B cell (primary cell): Measurements from ENCODE around the gene ZNF22. TPM values are rescaled to one million over a fixed set of nuclear protein-coding genes. Genes with fewer than 3 reads are reported as not detected.

Experiments
- ATAC-seq: fragments of 200-7000 bp; cut with Tn5 transposase; one replicate; pipeline ENCODE4 v1.10.0; 2021; ENCODE audit warnings: low read depth, mild to moderate bottlenecking, moderate number of reproducible peaks, moderate library complexity
- CTCF ChIA-PET: fragments of 350-600 bp; sonication (Branson Sonifier 250); formaldehyde crosslinking; loops from one replicate; lab custom pipeline; 2021; ENCODE audit warnings: antibody characterized with exemption, inconsistent platforms; lab: Charles Lee
- POLR2A ChIA-PET: fragments of 350-600 bp; sonication (Branson Sonifier 250); formaldehyde crosslinking; loops from one replicate; lab custom pipeline; 2021; ENCODE audit warnings: antibody characterized with exemption; lab: Charles Lee
- DNase-seq: peaks from one replicate; pipeline ENCODE4 v3.0.0; 2013
- H2AFZ ChIP-seq: 2 replicates; pipeline ENCODE4 v1.6.1; 2012; ENCODE audit warnings: mild to moderate bottlenecking, low read depth, low read length; ENCODE audit not compliant: insufficient read depth, poor library complexity, severe bottlenecking
- H3K27ac ChIP-seq, 2 donors: 1 replicate in 1 of 2; 2 replicates in 1 of 2; pipeline ENCODE4 v1.5.1; 2012 to 2013; ENCODE audit warnings: low read length in 2 of 2, mild to moderate bottlenecking in 2 of 2, moderate library complexity in 1 of 2
- H3K27me3 ChIP-seq, 4 experiments: fragments of 200-600 bp in 1 of 4; sonication (generic) in 1 of 4; replicated peaks in 1 of 4; 1 replicate in 2 of 4; 2 replicates in 2 of 4; pipeline versions ENCODE4 v1.6.1 to v1.7.0; 2013 to 2016; ENCODE audit warnings: low read length in 3 of 4, mild to moderate bottlenecking in 2 of 4, mixed read lengths in 1 of 4, moderate library complexity in 1 of 4; ENCODE audit not compliant: insufficient read depth in 4 of 4, control insufficient read depth in 3 of 4; ENCODE audit errors: control extremely low read depth in 1 of 4
- H3K36me3 ChIP-seq, 2 experiments: replicated peaks in 1 of 2; 1 replicate in 1 of 2; 2 replicates in 1 of 2; pipeline versions ENCODE4 v1.6.1 to v1.7.1; 2013; ENCODE audit warnings: low read length in 1 of 2; ENCODE audit not compliant: insufficient read depth in 2 of 2, control insufficient read depth in 1 of 2; ENCODE audit errors: control extremely low read depth in 1 of 2, extremely low read depth in 1 of 2
- H3K4me1 ChIP-seq, 2 donors: fragments of 200-600 bp in 1 of 2; sonication (generic) in 1 of 2; 1 replicate in 1 of 2; 2 replicates in 1 of 2; pipeline versions ENCODE4 v1.5.1 to v1.6.1; 2013 to 2017; ENCODE audit warnings: low read length in 2 of 2; ENCODE audit not compliant: control insufficient read depth in 2 of 2, insufficient read depth in 2 of 2
- H3K4me2 ChIP-seq: replicated peaks from 2 replicates; pipeline ENCODE3; 2012; ENCODE audit warnings: mild to moderate bottlenecking, low read depth, low read length; ENCODE audit not compliant: poor library complexity, severe bottlenecking
- H3K4me3 ChIP-seq, 5 experiments: fragments of 200-600 bp in 1 of 5; sonication (generic) in 1 of 5; 1 replicate in 3 of 5; 2 replicates in 2 of 5; pipeline versions ENCODE4 v1.5.1 to v1.7.0; 2011 to 2016; ENCODE audit warnings: low read length in 4 of 5, mild to moderate bottlenecking in 4 of 5, low read depth in 2 of 5, control low read depth in 1 of 5, moderate library complexity in 1 of 5; ENCODE audit not compliant: insufficient read depth in 1 of 5; ENCODE audit errors: control extremely low read depth in 1 of 5, extremely low read depth in 1 of 5
- H3K79me2 ChIP-seq: fragments of 200-600 bp; sonication (generic); one replicate; pipeline ENCODE4 v1.6.0; 2016; ENCODE audit warnings: low read length; ENCODE audit not compliant: control insufficient read depth, insufficient read depth
- H3K9ac ChIP-seq: fragments of 200-600 bp; sonication (generic); 2 replicates; pipeline ENCODE4 v1.6.1; 2017; ENCODE audit warnings: mild to moderate bottlenecking, low read length, moderate library complexity
- H3K9me3 ChIP-seq, 3 donors: one replicate each; pipeline versions ENCODE4 v1.6.1 to v1.7.1; 2013; ENCODE audit warnings: low read length in 2 of 3; ENCODE audit not compliant: control insufficient read depth in 2 of 3, insufficient read depth in 1 of 3; ENCODE audit errors: control extremely low read depth in 1 of 3
- H4K20me1 ChIP-seq: 2 replicates; pipeline ENCODE4 v1.6.0; 2012; ENCODE audit warnings: mild to moderate bottlenecking, low read length; ENCODE audit not compliant: insufficient read depth, control insufficient read depth, poor library complexity, severe bottlenecking
- H3K27ac Mint-ChIP-seq: one replicate; pipeline ENCODE4 v1.8.0; 2021; ENCODE audit warnings: mixed read lengths
- H3K27me3 Mint-ChIP-seq: one replicate; pipeline ENCODE4 v1.8.0; 2021; ENCODE audit warnings: mixed read lengths
- H3K4me1 Mint-ChIP-seq: one replicate; pipeline ENCODE4 v1.8.0; 2021; ENCODE audit warnings: mixed read lengths
- H3K4me3 Mint-ChIP-seq: one replicate; pipeline ENCODE4 v1.8.0; 2021; ENCODE audit warnings: mixed read lengths
- H3K9me3 Mint-ChIP-seq: one replicate; pipeline ENCODE4 v1.8.0; 2022; ENCODE audit warnings: mixed read lengths; ENCODE audit not compliant: insufficient read depth
- CTCF ChIP-seq: fragments of 200-600 bp; IDR thresholded peaks from one replicate; pipeline ENCODE4 v1.8.0; 2022; ENCODE audit warnings: antibody characterized with exemption, mild to moderate bottlenecking
- EZH2 ChIP-seq: IDR thresholded peaks from 2 replicates; pipeline ENCODE4 v1.6.1; 2012; ENCODE audit warnings: borderline replicate concordance, low read depth, mild to moderate bottlenecking, moderate library complexity, low read length; ENCODE audit not compliant: insufficient read depth, poor library complexity, severe bottlenecking
- WGBS: methylation state at CpG from one replicate; pipeline ENCODE4 v1.1.5; 2013; ENCODE audit warnings: missing lambda C conversion rate; ENCODE audit not compliant: insufficient coverage; 5-methylcytosine and 5-hydroxymethylcytosine counted together
- intact Hi-C: fragments of 100-400 bp; cut with micrococcal nuclease; formaldehyde crosslinking; loops from one replicate; pipeline ENCODE4 v1.10.0; 2022
- polyA plus RNA-seq: library from polyadenylated mRNA; depleted of rRNA; stranded (reverse); fragments of >200 nt; gene quantifications from 2 replicates; pipeline ENCODE4 v1.2.3, GENCODE V29; 2012
- total RNA-seq, 2 donors: library from RNA; stranded (reverse); fragments of 120-200 nt in 1 of 2; gene quantifications; 1 replicate in 1 of 2; 2 replicates in 1 of 2; pipeline versions ENCODE4 v1.2.3 to v1.2.4, GENCODE V29; 2013 to 2022

The ZNF22 gene
- total and polyA plus RNA-seq, 2 donors (not counting 1 experiment from before 2014, with no cell fraction given) = 7.7 to 31.4 TPM

GRCh38 chr10:44963772-44964633, 36.7 kb upstream of the ZNF22 start:
- CTCF ChIA-PET = interaction anchor here (0.8 to 3.7 kb wide), 10 partner anchors 9 to 43 kb away, joined by 3 to 24 read pairs (median 5); no protein-coding TSS in a partner anchor
- 33% methylated on average over 13 of the region's 15 CpGs for WGBS
- TF ChIP-seq EZH2 = no peak
- TF ChIP-seq CTCF = no peak
- Histone ChIP-seq H3K27ac (no peak overlapping the region), H3K9ac (peak overlapping the region; percentile 15), H4K20me1 (no peaks in the 10 kb centered on the region), H3K4me3 (peak overlapping the region in 1 of 5 experiments; percentile 18), H3K36me3 (no peaks in the 10 kb centered on the region), H2AFZ (peak overlapping the region; percentile 61), H3K4me1 (peaks cover 52 to 80% of the 10 kb centered on the region in 2 donors), H3K4me2 (peak overlapping the region; percentile 56), H3K79me2 (peaks cover 10% of the 10 kb centered on the region), H3K27me3 (peaks cover 0 to 2% (median 0%) of the 10 kb centered on the region in 4 experiments), H3K9me3 (no peaks in the 10 kb centered on the region)
- ATAC-seq (no peak), DNase-seq (no peak)
- Mint-ChIP-seq H3K27me3 (no peaks in the 10 kb centered on the region), H3K9me3 (no peaks in the 10 kb centered on the region), H3K4me1 (peaks cover 71% of the 10 kb centered on the region), H3K27ac (peak overlapping the region; percentile 50), H3K4me3 (peak overlapping the region; percentile 56)
- intact Hi-C loops = no loop called here
- POLR2A ChIA-PET = interaction anchor here (1.1 to 1.5 kb wide), 2 partner anchors 36 to 39 kb away, joined by 3 read pairs; no protein-coding TSS in a partner anchor

GRCh38 chr10:44965104-44965503, 35.6 kb upstream of the ZNF22 start:
- no peak overlapping the region for H3K9ac ChIP-seq
- H3K9me3 ChIP-seq = no peaks in the 10 kb centered on the region
- no peaks in the 10 kb centered on the region for H3K36me3 ChIP-seq
- H3K4me3 ChIP-seq = no peak overlapping the region
- H3K4me2 ChIP-seq = no peak overlapping the region
- no peak for TF ChIP-seq EZH2
- TF ChIP-seq CTCF = no peak
- peaks cover 49 to 74% of the 10 kb centered on the region in 2 donors for H3K4me1 ChIP-seq
- Mint-ChIP-seq H3K4me1 (peaks cover 68% of the 10 kb centered on the region), H3K27me3 (no peaks in the 10 kb centered on the region), H3K4me3 (no peak overlapping the region), H3K9me3 (no peaks in the 10 kb centered on the region), H3K27ac (peak overlapping the region; percentile 22)
- CTCF ChIA-PET = interaction anchor here (1.4 to 4.2 kb wide), 3 partner anchors 8 to 34 kb away, joined by 3 to 24 read pairs (median 24); no protein-coding TSS in a partner anchor
- POLR2A ChIA-PET = interaction anchor here (1.1 kb wide), 1 partner anchor 35 kb away, joined by 3 read pairs; no protein-coding TSS in a partner anchor
- no peak for DNase-seq
- peaks cover 3% of the 10 kb centered on the region for H3K79me2 ChIP-seq
- intact Hi-C loops = no loop called here
- H3K27ac ChIP-seq = no peak overlapping the region
- H3K27me3 ChIP-seq = peaks cover 0 to 2% (median 0%) of the 10 kb centered on the region in 4 experiments
- WGBS = no CpG with 5 or more reads among the region's 1 CpG
- no peaks in the 10 kb centered on the region for H4K20me1 ChIP-seq
- no peak for ATAC-seq
- H2AFZ ChIP-seq = no peak overlapping the region
